ENCODE data around the gene ZW10.

DNA sequence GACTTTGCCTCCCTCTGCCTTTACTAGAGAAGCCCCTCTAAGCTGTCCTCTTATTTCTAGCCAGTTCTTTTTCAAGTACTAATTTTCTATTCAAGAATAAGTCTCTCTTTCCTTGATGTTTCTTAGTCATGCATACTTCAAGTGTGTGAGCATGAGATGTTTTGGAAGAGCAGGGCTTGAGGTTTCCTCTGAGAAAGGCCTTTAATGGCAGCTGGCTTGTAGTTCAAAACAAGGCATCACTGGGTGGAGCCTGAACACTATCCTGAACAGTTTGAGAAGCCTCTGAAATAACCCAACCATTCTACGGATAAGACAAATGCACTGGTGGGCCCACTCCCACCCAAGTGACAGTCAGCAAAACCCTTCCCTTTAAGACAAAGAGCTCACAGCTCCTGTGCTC lies 43.7 kb upstream of the ZW10 start:
- TF ChIP-seq, protein P1, sequence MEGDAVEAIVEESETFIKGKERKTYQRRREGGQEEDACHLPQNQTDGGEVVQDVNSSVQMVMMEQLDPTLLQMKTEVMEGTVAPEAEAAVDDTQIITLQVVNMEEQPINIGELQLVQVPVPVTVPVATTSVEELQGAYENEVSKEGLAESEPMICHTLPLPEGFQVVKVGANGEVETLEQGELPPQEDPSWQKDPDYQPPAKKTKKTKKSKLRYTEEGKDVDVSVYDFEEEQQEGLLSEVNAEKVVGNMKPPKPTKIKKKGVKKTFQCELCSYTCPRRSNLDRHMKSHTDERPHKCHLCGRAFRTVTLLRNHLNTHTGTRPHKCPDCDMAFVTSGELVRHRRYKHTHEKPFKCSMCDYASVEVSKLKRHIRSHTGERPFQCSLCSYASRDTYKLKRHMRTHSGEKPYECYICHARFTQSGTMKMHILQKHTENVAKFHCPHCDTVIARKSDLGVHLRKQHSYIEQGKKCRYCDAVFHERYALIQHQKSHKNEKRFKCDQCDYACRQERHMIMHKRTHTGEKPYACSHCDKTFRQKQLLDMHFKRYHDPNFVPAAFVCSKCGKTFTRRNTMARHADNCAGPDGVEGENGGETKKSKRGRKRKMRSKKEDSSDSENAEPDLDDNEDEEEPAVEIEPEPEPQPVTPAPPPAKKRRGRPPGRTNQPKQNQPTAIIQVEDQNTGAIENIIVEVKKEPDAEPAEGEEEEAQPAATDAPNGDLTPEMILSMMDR (conservative IDR thresholded peaks at IDR 0.05; ENCODE audit: low read depth in 2 of 2), result no peak
- TF ChIP-seq ZNF114 (CRISPR knock-in tag; IDR thresholded peaks at IDR 0.05) (no peak), EZH2 (IDR thresholded peaks at IDR 0.05; ENCODE audit: low read depth, unreplicated experiment) (no peak), EZH2phosphoT487 (IDR thresholded peaks at IDR 0.05; ENCODE audit: unreplicated experiment) (no peak), NANOG (IDR thresholded peaks at IDR 0.05; ENCODE audit: borderline replicate concordance) (no peak), POLR2AphosphoS5 (IDR thresholded peaks at IDR 0.05; ENCODE audit: low read depth) (no peak), CREB1 (CRISPR knock-in tag; IDR thresholded peaks at IDR 0.05; ENCODE audit: low read depth) (no peak), JUNB (IDR thresholded peaks at IDR 0.05; ENCODE audit: unreplicated experiment) (no peak)
- TF ChIP-seq, protein P2, sequence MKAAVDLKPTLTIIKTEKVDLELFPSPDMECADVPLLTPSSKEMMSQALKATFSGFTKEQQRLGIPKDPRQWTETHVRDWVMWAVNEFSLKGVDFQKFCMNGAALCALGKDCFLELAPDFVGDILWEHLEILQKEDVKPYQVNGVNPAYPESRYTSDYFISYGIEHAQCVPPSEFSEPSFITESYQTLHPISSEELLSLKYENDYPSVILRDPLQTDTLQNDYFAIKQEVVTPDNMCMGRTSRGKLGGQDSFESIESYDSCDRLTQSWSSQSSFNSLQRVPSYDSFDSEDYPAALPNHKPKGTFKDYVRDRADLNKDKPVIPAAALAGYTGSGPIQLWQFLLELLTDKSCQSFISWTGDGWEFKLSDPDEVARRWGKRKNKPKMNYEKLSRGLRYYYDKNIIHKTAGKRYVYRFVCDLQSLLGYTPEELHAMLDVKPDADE (IDR thresholded peaks at IDR 0.05), result no peak
- TF ChIP-seq, protein P3, sequence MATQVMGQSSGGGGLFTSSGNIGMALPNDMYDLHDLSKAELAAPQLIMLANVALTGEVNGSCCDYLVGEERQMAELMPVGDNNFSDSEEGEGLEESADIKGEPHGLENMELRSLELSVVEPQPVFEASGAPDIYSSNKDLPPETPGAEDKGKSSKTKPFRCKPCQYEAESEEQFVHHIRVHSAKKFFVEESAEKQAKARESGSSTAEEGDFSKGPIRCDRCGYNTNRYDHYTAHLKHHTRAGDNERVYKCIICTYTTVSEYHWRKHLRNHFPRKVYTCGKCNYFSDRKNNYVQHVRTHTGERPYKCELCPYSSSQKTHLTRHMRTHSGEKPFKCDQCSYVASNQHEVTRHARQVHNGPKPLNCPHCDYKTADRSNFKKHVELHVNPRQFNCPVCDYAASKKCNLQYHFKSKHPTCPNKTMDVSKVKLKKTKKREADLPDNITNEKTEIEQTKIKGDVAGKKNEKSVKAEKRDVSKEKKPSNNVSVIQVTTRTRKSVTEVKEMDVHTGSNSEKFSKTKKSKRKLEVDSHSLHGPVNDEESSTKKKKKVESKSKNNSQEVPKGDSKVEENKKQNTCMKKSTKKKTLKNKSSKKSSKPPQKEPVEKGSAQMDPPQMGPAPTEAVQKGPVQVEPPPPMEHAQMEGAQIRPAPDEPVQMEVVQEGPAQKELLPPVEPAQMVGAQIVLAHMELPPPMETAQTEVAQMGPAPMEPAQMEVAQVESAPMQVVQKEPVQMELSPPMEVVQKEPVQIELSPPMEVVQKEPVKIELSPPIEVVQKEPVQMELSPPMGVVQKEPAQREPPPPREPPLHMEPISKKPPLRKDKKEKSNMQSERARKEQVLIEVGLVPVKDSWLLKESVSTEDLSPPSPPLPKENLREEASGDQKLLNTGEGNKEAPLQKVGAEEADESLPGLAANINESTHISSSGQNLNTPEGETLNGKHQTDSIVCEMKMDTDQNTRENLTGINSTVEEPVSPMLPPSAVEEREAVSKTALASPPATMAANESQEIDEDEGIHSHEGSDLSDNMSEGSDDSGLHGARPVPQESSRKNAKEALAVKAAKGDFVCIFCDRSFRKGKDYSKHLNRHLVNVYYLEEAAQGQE (IDR thresholded peaks at IDR 0.05; ENCODE audit: unreplicated experiment), result no peak
